ENCODE measurements around the gene LRCH4.

Gene LRCH4

GRCh38 chr7:100586266-100587025, 517 bp upstream of the LRCH4 start, which contains the start of gene FBXO24:
TSS of gene FBXO24 (plus strand) at chr7:100586328. CDS start at chr7:100586626, 298 bp downstream.
- Mint-ChIP-seq H3K36me3 (ENCODE audit: low read depth) (no peaks in the 10 kb centered on the region), H3K27ac (peak within 1 kb of the TSS; percentile 99), H3K4me1 (peaks cover 75% of the 10 kb centered on the region), H3K9me3 (no peaks in the 10 kb centered on the region), H3K27me3 (ENCODE audit: low read depth, poor library complexity) (no peaks in the 10 kb centered on the region), H3K4me3 (peak within 1 kb of the TSS; percentile 100)
- peak; percentile 98 for DNase-seq
- TF ChIP-seq CTCF (IDR thresholded peaks at IDR 0.05), result no peak

- peak; percentile 57 for DNase-seq
- no peaks in the 10 kb centered on the region for H3K27me3 Mint-ChIP-seq (ENCODE audit: low read depth, poor library complexity)
- peaks cover 59% of the 10 kb centered on the region for H3K4me1 Mint-ChIP-seq
- H3K27ac Mint-ChIP-seq, result peak overlapping the region; percentile 99
- H3K9me3 Mint-ChIP-seq, result no peaks in the 10 kb centered on the region
- H3K36me3 Mint-ChIP-seq (ENCODE audit: low read depth), result no peaks in the 10 kb centered on the region
- peak overlapping the region; percentile 100 for H3K4me3 Mint-ChIP-seq
- TF ChIP-seq CTCF (IDR thresholded peaks at IDR 0.05), result no peak
Observed at GRCh38 chr7:100584683-100585510, 1.0 kb downstream of the LRCH4 start.

GRCh38 chr7:100584054-100584682, 1.8 kb downstream of the LRCH4 start:
- no peak for TF ChIP-seq CTCF (IDR thresholded peaks at IDR 0.05)
- Mint-ChIP-seq H3K36me3 (ENCODE audit: low read depth) (peaks cover under 1% of the 10 kb centered on the region), H3K9me3 (no peaks in the 10 kb centered on the region), H3K4me3 (peak overlapping the region; percentile 100), H3K4me1 (peaks cover 52% of the 10 kb centered on the region), H3K27me3 (ENCODE audit: low read depth, poor library complexity) (no peaks in the 10 kb centered on the region), H3K27ac (peak overlapping the region; percentile 99)
- DNase-seq, result no peak

GRCh38 chr7:100583132-100584053, 2.5 kb downstream of the LRCH4 start:
- Mint-ChIP-seq H3K9me3 (no peaks in the 10 kb centered on the region), H3K4me3 (peak overlapping the region; percentile 100), H3K27me3 (ENCODE audit: low read depth, poor library complexity) (no peaks in the 10 kb centered on the region), H3K27ac (peak overlapping the region; percentile 92), H3K4me1 (peaks cover 44% of the 10 kb centered on the region), H3K36me3 (ENCODE audit: low read depth) (peaks cover 5% of the 10 kb centered on the region)
- no peak for TF ChIP-seq CTCF (IDR thresholded peaks at IDR 0.05)
- DNase-seq, result no peak

GRCh38 chr7:100582650-100583049, 3.3 kb downstream of the LRCH4 start:
- Mint-ChIP-seq H3K27me3 (ENCODE audit: low read depth, poor library complexity) (no peaks in the 10 kb centered on the region), H3K27ac (peak overlapping the region; percentile 36), H3K36me3 (ENCODE audit: low read depth) (peaks cover 5% of the 10 kb centered on the region), H3K4me1 (peaks cover 39% of the 10 kb centered on the region), H3K4me3 (no peak overlapping the region), H3K9me3 (no peaks in the 10 kb centered on the region)
- TF ChIP-seq CTCF (IDR thresholded peaks at IDR 0.05), result no peak
- DNase-seq, result no peak

Measured in nephron progenitor cell (in vitro differentiated cells).